Astrocyte (in vitro differentiated cells and primary cell): ENCODE results near the gene RMND5B.

Experiments
- EZH2 ChIP-seq: IDR thresholded peaks from 2 replicates; pipeline ENCODE4 v1.6.1; 2012; ENCODE audit warnings: mild to moderate bottlenecking, low read length, inconsistent platforms; ENCODE audit not compliant: insufficient read depth
- TF ChIP-seq, protein P1 (sequence below): IDR thresholded peaks from 2 replicates; pipeline ENCODE4 v1.5.1; 2011; ENCODE audit warnings: low read depth, mild to moderate bottlenecking, inconsistent platforms, low read length, moderate library complexity; ENCODE audit not compliant: insufficient read depth

GRCh38 chr5:178192244-178192643 lies 61.4 kb downstream of the RMND5B start:
- TF ChIP-seq, protein P1, sequence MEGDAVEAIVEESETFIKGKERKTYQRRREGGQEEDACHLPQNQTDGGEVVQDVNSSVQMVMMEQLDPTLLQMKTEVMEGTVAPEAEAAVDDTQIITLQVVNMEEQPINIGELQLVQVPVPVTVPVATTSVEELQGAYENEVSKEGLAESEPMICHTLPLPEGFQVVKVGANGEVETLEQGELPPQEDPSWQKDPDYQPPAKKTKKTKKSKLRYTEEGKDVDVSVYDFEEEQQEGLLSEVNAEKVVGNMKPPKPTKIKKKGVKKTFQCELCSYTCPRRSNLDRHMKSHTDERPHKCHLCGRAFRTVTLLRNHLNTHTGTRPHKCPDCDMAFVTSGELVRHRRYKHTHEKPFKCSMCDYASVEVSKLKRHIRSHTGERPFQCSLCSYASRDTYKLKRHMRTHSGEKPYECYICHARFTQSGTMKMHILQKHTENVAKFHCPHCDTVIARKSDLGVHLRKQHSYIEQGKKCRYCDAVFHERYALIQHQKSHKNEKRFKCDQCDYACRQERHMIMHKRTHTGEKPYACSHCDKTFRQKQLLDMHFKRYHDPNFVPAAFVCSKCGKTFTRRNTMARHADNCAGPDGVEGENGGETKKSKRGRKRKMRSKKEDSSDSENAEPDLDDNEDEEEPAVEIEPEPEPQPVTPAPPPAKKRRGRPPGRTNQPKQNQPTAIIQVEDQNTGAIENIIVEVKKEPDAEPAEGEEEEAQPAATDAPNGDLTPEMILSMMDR: no peak
- TF ChIP-seq EZH2: no peak
